Fibroblast of peridontal ligament (primary cell): Measurements from ENCODE around the gene TSEN15.
"Not testable (repeated sequence)": the region's sequence is repeated elsewhere in the genome, so short reads cannot be mapped to it uniquely, and the experiment has no call there.

Experiments used
- DNase-seq: peaks from one replicate; pipeline ENCODE4 v3.0.0-alpha.2; 2010; ENCODE audit errors: extremely low read depth

TSEN15 gene

GRCh38 chr1:184053881-184054280 lies 2.4 kb downstream of the TSEN15 start:
- DNase-seq: no peak

DNA sequence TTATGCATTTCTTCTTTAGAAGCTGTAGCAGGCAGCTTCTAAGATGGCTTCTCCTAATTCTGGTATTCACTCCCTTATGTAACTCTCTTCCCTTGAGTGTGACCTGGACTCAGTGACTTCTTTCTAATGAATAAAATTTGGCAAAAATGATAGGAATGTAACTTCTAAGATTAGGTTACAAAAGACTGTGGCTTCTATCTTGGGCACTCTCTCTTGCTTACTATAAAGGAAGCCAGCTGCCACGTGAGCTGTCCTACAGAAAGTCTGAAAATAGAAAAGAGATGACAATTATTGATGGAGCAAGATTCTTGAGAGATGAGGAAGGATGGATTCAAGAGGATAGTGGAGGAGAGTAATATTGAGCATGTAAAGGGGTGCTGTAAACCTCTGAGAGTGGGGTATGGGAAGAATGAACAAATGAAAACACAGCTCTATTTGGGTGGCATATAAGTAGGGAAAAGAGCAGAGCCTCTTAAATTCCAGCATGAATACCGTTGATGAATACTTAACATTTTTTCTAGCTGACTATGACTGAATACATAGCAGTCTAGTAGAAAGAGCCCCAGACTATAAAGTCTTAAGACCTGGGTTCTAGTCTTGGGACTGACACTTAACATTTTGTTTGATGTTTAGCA lies 5.5 kb downstream of the TSEN15 start:
- DNase-seq: peak; percentile 73

DNA sequence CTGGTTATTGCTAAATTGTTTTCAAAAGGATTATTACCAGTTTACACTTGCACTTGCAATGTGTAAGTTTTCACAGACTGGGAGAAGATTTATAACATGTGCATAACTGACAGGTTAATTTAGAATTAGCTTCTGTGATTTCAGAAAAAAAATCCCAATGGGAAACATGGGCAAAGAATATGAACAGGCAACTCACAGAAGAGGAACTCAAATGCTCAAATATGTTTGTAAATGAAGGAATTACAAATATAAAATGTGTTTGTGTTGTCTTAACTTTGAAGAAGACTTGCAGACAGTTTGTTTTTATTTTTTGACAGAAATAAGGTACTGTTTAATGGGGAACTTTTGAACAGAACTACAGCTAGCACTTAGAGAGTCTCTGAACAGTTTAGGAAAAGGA lies 8.4 kb downstream of the TSEN15 start:
- DNase-seq: no peak

- DNase-seq: peak; percentile 86
These were observed 8.8 kb downstream of the TSEN15 start for GRCh38 chr1:184060316-184060715.

- peak; percentile 57 for DNase-seq
These were observed 10.0 kb downstream of the TSEN15 start for GRCh38 chr1:184061396-184062003.

- DNase-seq: no peak
These were observed 11.2 kb downstream of the TSEN15 start for GRCh38 chr1:184062640-184063286.

- DNase-seq: no peak
These were observed 14.0 kb downstream of the TSEN15 start for GRCh38 chr1:184065559-184065958.

GRCh38 chr1:184068354-184068753 lies 16.8 kb downstream of the TSEN15 start:
- no peak for DNase-seq

DNA sequence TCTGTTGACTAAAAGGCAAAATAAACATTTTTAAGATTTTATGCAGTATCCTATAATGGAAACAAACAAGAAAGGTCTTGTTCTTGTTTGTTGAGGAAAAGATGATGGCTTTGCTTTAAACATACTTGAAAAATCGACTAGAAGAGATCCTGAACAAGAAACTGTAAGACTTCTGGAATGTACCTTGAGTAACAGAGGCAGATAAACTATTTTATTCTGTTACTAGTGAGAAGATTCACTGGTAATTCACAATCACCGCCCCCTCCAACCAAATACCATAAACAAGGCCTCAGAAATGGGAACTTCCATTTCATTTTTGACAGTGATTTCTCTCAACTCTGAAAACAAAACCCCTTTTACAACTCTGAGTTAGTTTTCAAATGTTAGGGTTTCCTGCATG lies 18.1 kb downstream of the TSEN15 start:
- no peak for DNase-seq

GRCh38 chr1:184072376-184072775 lies 20.8 kb downstream of the TSEN15 start:
- DNase-seq: no peak

DNA sequence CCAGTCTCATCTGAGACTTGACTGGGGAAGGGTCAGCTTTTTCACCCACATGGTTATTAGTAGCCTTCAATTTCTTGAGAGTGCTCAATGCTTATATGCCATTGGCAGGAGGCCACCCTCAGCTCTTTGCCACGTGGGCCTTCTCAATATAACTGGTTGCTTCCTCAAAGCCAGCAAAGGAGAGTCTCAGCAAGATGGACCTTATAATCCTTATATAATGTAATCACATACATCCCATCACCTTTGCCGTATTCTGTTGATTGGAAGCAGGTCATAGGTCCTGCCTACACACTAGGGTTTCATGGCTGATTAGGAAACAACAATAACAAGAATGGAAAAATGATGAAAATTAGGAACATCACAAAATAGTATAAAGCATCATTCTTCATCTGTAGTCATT lies 22.9 kb downstream of the TSEN15 start:
- DNase-seq: no peak

DNA sequence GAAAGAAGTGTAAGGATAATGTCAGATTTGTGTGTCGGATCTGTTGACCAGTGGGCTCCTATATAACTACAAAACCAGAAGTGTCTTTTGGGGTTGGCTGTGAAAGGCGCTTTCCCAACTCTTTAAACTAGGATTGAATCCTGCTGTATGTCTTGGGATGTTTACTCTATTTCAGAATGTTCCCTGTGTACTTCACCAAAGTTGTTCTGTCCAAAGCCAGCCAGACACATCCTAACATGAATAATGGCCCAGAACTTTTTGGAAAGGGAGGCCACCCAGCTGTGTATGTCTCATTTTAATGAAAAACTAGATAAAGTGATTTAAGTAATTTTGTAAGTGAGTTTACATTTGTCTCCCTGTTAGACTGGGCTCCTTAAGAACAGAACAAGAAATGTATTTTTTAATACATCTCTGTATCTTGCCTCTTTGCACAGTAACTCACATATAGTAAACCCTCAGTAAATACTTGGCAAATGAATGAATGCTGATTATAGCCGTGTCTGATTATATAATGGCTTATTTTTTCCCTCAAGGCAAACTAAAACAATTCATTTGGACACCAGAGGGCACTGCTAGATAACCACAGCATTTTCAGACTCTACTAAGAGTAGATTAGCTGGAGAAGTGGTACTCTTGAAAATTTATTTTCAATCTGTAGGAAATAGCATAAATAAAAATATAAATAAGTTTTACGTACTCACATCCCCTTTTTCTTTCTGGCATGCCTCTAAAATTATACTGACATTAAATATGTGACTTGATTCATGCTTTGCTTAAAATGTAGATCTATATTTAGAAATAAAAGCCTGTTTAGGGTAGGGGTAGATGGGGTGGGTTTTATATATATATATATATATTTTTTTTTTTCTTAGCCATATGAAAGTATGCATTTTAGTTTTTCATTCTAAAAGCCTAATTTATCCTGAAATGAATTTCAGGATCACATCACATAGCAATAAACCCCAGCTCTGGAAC lies 23.8 kb downstream of the TSEN15 start:
- peak; percentile 90 for DNase-seq

DNA sequence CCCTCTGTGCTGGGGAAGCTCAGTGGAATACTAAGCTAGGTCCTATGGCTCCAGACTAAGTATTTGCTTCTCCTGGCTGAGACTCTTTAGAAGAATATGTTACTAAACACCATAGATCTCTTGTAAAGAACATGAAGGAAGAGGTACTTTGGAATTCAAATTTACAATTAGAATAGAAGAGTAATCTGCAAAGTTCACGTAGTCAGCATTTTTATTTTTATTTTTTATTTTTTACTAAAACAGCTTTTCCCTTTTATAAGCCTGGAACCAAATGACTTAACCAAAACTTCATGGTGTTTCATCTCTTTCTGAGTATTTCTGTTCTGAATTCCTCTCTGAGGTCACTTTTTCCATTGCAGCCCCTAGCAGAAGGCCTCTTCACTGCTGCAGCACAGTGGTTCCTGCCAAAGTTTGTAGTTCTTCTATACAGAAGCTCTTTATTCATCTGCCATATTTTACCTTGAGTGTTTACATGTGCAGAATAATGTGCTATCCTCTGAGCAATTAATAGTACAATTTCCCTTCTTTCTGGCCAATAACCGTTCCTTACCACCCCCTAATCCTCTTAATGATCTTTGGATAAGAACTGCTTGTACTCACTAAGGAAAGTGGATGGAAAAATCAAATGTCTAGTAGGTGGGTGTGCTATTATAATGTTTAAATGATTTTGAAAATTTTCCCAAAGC lies 27.2 kb downstream of the TSEN15 start:
- DNase-seq: peak; percentile 36

DNA sequence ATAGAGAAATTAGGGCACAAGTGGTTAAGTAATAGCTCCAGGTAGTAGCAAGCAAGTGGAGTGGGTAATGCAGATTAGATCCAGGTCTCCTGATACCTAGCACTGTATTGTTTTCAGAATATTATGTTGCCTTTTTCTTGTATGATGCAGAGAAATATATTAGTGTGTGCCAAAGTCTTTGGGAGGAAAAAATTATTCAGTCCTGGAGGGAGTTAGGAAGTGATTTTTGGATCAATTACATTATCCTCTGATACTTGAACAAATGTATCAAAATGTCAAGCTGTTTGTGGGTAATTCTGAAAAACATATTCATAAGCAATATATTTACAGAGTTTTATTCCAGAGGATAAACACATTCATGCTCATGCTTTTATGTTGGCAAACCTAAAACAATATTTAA lies 28.8 kb downstream of the TSEN15 start:
- DNase-seq: no peak

DNA sequence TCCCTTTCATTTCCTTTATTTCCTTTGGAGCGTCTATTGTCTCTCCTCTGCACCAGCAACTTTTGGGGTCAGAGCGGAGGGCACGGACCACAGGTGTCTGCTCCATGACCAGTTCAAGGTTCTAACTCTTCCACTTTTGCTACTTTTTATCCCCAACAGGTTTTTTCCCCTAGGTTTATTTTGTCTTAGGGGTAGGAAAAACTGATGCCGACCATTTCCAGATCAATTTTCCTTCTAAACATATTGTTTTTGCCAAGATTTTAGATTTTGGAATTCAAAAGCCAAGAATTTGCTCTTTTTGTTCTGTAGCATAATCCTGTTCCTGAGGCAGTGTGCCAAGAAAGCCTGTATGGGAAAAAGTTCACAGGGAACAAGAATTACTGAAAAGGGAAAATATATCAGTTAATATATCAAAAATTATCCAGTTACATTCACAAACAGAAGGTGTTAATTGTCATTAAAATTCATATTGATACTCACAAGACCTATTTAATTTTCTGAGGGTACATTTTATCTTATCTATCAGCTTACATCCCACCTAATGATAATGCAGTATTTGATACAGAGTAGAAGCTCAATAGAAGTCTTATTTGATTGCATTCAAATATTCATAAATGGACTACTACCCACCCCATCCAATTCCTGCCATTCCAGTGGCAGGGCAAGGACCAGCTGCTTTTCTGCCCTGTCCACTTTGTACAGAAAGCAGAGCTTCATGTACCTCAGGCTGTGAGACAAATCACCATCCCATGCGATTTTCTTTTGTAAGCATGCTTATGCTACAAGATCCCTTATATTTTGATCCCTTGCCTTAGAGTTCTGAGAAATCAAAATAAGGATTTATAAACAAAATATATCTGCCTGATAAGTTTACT lies 31.2 kb downstream of the TSEN15 start:
- DNase-seq: no peak

DNA sequence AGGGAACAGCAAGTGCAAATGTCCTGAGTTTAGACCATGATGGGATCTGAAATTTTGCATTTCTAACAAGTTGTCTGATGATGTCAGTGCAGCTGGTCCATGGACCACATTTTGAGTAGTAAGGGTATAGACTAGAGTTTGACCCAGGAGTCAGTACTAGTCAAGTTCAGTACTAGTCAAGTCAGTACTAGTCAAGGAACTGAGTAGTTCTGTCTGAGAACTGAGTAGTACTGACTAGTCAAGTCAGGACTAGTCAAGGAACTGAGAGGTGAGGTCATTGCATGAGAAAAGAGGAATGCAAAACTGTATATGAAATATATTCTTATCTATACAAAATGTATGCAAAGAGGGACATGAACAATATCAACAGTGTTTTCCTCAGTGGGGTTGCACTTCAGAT lies 34.1 kb downstream of the TSEN15 start:
- no peak for DNase-seq

DNA sequence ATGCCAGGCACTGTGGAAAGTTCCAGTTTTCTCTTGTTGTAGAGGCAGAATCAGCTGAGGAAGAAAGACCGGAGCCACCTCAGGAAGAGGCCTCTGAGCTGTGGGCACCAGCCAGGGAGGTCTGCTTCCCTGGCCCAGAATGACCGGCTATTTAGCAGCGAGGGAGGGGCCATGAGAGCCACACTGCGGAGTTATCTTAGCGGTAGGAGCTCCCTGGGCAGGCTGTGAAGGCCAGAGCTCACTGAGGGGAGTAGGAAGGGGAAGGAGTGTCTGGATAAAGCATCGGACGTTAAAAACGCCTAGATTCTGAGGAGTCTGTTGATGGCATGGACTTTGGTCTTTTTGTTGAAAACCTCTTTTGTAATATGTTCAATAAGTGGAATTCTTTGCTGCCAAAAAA lies 36.5 kb downstream of the TSEN15 start:
- no peak for DNase-seq

- no peak for DNase-seq
These were observed 41.5 kb downstream of the TSEN15 start for GRCh38 chr1:184093071-184093470.

DNA sequence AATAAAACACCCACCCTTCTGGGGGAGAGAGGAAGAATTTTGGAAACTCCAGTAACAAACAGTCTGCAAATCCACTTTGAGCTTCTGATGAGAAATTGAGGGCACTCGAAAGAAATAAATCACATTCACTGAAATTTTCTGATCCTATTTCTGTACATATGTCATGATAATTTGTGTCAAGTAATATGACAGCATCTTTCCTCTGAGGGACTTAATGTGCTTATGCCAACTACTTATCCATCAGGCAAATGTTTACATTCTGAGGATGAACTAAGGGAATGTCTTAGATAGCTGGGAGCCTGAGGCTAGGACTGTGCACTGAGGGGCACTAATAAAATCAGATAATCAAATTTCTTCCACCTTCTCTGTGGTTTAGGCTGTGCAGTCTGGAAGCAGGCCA lies 44.5 kb downstream of the TSEN15 start:
- no peak for DNase-seq

DNA sequence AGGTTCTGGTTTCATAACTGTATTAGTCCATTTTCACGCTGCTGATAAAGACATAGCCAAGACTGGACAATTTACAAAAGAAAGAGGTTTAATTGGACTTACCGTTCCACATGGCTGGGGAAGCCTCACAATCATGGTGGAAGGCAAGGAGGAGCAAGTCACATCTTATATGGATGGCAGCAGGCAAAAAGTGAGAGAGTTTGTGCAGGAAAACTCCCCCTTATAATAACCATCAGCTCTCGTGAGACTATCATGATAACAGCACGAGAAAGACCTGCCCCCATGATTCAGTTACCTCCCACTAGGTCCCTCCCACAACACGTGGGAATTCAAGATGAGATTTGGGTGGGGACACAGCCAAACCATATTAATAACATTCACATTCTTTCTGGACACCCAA lies 45.0 kb downstream of the TSEN15 start:
- not testable (repeated sequence) for DNase-seq

DNA sequence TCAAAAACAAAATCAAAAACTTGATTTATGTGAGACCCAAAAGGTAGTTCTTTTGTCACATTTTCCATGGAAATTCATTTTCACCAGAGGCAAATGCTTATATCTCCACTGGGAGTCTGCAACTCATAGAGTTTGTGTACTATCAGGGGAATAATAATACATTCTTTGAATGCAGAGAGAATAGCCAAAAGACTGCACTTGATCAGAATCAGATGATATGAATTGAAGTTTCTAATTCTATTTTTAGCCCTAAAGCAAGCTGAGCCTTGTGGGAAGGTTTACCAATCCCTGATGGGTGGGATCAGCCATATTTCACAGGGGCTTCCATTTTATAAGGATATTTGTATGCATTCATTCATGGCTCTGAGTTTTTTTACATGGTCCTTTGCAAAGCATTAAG lies 49.6 kb downstream of the TSEN15 start:
- DNase-seq: peak; percentile 74
